ENCODE data around the gene TXNDC11.

DNA sequence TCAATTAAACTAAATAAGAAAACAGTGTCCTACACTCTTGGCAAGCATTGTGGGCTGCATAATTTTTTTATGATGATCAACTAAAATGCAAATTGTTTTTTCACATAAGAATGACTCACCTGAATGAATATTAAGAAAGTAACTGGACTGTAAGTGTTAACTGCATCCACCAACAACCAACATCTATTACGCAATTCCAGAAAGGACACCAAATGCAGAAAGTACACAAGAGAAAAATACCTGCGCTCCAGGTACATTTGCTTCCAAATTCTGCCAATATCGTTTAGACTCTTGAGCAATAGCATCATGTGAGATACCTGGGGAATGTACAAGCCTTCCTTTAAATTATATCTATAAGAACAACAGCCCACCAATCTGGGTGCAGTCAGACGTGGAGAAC lies 19.8 kb upstream of the TXNDC11 start:
- no peak for TF ChIP-seq ESRRA (IDR thresholded peaks at IDR 0.05; ENCODE audit: low read length)
- no peak for TF ChIP-seq STAT1 (conservative IDR thresholded peaks at IDR 0.05)
